ENCODE measurements around the gene HBEGF.

Gene HBEGF

GRCh38 chr5:140381972-140382371 lies 35.6 kb upstream of the HBEGF start:
- Histone ChIP-seq H3K27ac (ENCODE audit: low read length) (no peak overlapping the region), H3K79me2 (ENCODE audit: insufficient read depth, low read length) (no peaks in the 10 kb centered on the region), H3K4me2 (ENCODE audit: insufficient read depth, low read length) (no peak overlapping the region), H3K27me3 (ENCODE audit: insufficient read depth, low read length, poor library complexity) (no peaks in the 10 kb centered on the region), H3K36me3 (ENCODE audit: insufficient read depth, low read length) (no peaks in the 10 kb centered on the region), H4K20me1 (ENCODE audit: insufficient read depth, low read length) (no peaks in the 10 kb centered on the region), H3K9me3 (ENCODE audit: insufficient read depth, low read length, severe bottlenecking) (no peaks in the 10 kb centered on the region), H3K4me3 (ENCODE audit: low read depth in 1 of 2, low read length in 2 of 2) (no peak overlapping the region), H2AFZ (ENCODE audit: low read depth, low read length) (no peak overlapping the region), H3K4me1 (ENCODE audit: insufficient read depth, low read length) (no peaks in the 10 kb centered on the region), H3K9ac (ENCODE audit: low read depth, low read length) (no peak overlapping the region)
- ATAC-seq (ENCODE audit: insufficient read depth, low read depth) (no peak), DNase-seq (no peak)
- TF ChIP-seq CTCF (IDR thresholded peaks at IDR 0.05; ENCODE audit: borderline replicate concordance, extremely low read depth, low read length, poor library complexity, severe bottlenecking) (no peak), EZH2 (IDR thresholded peaks at IDR 0.05; ENCODE audit: borderline replicate concordance, low read depth, low read length, severe bottlenecking) (no peak)

GRCh38 chr5:140381351-140381750 lies 34.9 kb upstream of the HBEGF start:
- Histone ChIP-seq H3K79me2 (ENCODE audit: insufficient read depth, low read length) (no peaks in the 10 kb centered on the region), H3K4me2 (ENCODE audit: insufficient read depth, low read length) (no peak overlapping the region), H3K27ac (ENCODE audit: low read length) (no peak overlapping the region), H3K9me3 (ENCODE audit: insufficient read depth, low read length, severe bottlenecking) (no peaks in the 10 kb centered on the region), H3K27me3 (ENCODE audit: insufficient read depth, low read length, poor library complexity) (no peaks in the 10 kb centered on the region), H4K20me1 (ENCODE audit: insufficient read depth, low read length) (no peaks in the 10 kb centered on the region), H3K4me1 (ENCODE audit: insufficient read depth, low read length) (no peaks in the 10 kb centered on the region), H2AFZ (ENCODE audit: low read depth, low read length) (no peak overlapping the region), H3K36me3 (ENCODE audit: insufficient read depth, low read length) (no peaks in the 10 kb centered on the region), H3K9ac (ENCODE audit: low read depth, low read length) (no peak overlapping the region), H3K4me3 (ENCODE audit: low read depth in 1 of 2, low read length in 2 of 2) (no peak overlapping the region)
- DNase-seq (no peak), ATAC-seq (ENCODE audit: insufficient read depth, low read depth) (no peak)
- no peak for TF ChIP-seq CTCF (IDR thresholded peaks at IDR 0.05; ENCODE audit: borderline replicate concordance, extremely low read depth, low read length, poor library complexity, severe bottlenecking)
- TF ChIP-seq EZH2 (IDR thresholded peaks at IDR 0.05; ENCODE audit: borderline replicate concordance, low read depth, low read length, severe bottlenecking) = no peak

GRCh38 chr5:140372971-140373487 lies 26.6 kb upstream of the HBEGF start:
- no peaks in the 10 kb centered on the region for H3K27me3 ChIP-seq (ENCODE audit: insufficient read depth, low read length, poor library complexity)
- DNase-seq (peak; percentile 62), ATAC-seq (ENCODE audit: insufficient read depth, low read depth) (peak; percentile 89)
- no peaks in the 10 kb centered on the region for H3K79me2 ChIP-seq (ENCODE audit: insufficient read depth, low read length)
- H3K9ac ChIP-seq (ENCODE audit: low read depth, low read length) = no peak overlapping the region
- H3K4me1 ChIP-seq (ENCODE audit: insufficient read depth, low read length) = peaks cover 7% of the 10 kb centered on the region
- H2AFZ ChIP-seq (ENCODE audit: low read depth, low read length) = peak overlapping the region; percentile 59
- no peaks in the 10 kb centered on the region for H4K20me1 ChIP-seq (ENCODE audit: insufficient read depth, low read length)
- H3K9me3 ChIP-seq (ENCODE audit: insufficient read depth, low read length, severe bottlenecking) = no peaks in the 10 kb centered on the region
- H3K36me3 ChIP-seq (ENCODE audit: insufficient read depth, low read length) = no peaks in the 10 kb centered on the region
- H3K4me2 ChIP-seq (ENCODE audit: insufficient read depth, low read length) = peak overlapping the region; percentile 48
- no peak overlapping the region for H3K4me3 ChIP-seq (ENCODE audit: low read depth in 1 of 2, low read length in 2 of 2)
- H3K27ac ChIP-seq (ENCODE audit: low read length) = no peak overlapping the region
- TF ChIP-seq EZH2 (IDR thresholded peaks at IDR 0.05; ENCODE audit: borderline replicate concordance, low read depth, low read length, severe bottlenecking) = no peak
- TF ChIP-seq CTCF (IDR thresholded peaks at IDR 0.05; ENCODE audit: borderline replicate concordance, extremely low read depth, low read length, poor library complexity, severe bottlenecking) = peak; percentile 89

Measured in DND-41 (cell line).